Ascending aorta (tissue), 2 donors: Measurements from ENCODE around the gene CNTNAP2. TPM values are rescaled to one million over a fixed set of nuclear protein-coding genes. Genes with fewer than 3 reads are reported as not detected.

Source experiments
- DNase-seq, 2 donors: peaks; one replicate each; pipeline ENCODE4 v3.0.0-alpha.2; 2019; ENCODE audit warnings: low spot score in 2 of 2
- H3K27ac ChIP-seq, 2 donors: fragments of 200-600 bp; sonication (generic); one replicate each; pipeline ENCODE4 v1.5.1; 2016 to 2017; ENCODE audit warnings: mild to moderate bottlenecking in 1 of 2
- H3K27me3 ChIP-seq: fragments of 200-600 bp; sonication (generic); one replicate; pipeline ENCODE4 v1.5.1; 2017
- H3K36me3 ChIP-seq, 2 donors: fragments of 200-600 bp; sonication (generic); one replicate each; pipeline ENCODE4 v1.5.1; 2016
- H3K4me1 ChIP-seq, 2 donors: fragments of 200-600 bp; sonication (generic); one replicate each; pipeline ENCODE4 v1.5.1; 2016 to 2017; ENCODE audit warnings: mild to moderate bottlenecking in 1 of 2
- H3K4me3 ChIP-seq, 2 donors: fragments of 200-600 bp; sonication (generic); one replicate each; pipeline ENCODE4 v1.5.1; 2016 to 2017; ENCODE audit warnings: mild to moderate bottlenecking in 1 of 2
- H3K9me3 ChIP-seq, 2 donors: fragments of 200-600 bp; sonication (generic); one replicate each; pipeline ENCODE4 v1.5.1; 2016
- CTCF ChIP-seq, 3 experiments: fragments of 200-600 bp in 2 of 3; fragments of 450-650 bp in 1 of 3; sonication (generic) in 2 of 3; IDR thresholded peaks; one replicate each; pipeline ENCODE4 v1.5.1; 2016 to 2019; ENCODE audit warnings: antibody characterized with exemption in 3 of 3, mild to moderate bottlenecking in 1 of 3, moderate library complexity in 1 of 3
- intact Hi-C: fragments of 100-400 bp; cut with DNase I; formaldehyde crosslinking; loops from one replicate; pipeline ENCODE4 v1.15.1; 2023
- total RNA-seq: library from RNA; depleted of rRNA; stranded (reverse); fragments of >200 nt; gene quantifications from one replicate; pipeline ENCODE4 v1.1.0, GENCODE V29; 2016

Gene CNTNAP2
- total RNA-seq, 1 donor from 2014 or later: not detected

- Histone ChIP-seq H3K4me1 (no peaks in the 10 kb centered on the region), H3K9me3 (no peaks in the 10 kb centered on the region), H3K27me3 (no peaks in the 10 kb centered on the region), H3K27ac (no peak overlapping the region), H3K4me3 (no peak overlapping the region), H3K36me3 (no peaks in the 10 kb centered on the region)
- no peak for TF ChIP-seq CTCF (IDR thresholded peaks at IDR 0.05)
- DNase-seq: no peak
- intact Hi-C loops: no loop called here
Observed at GRCh38 chr7:146455091-146455655, 338.6 kb downstream of the CNTNAP2 start.

GRCh38 chr7:146479040-146479439, 362.4 kb downstream of the CNTNAP2 start:
- H3K27me3 ChIP-seq: no peaks in the 10 kb centered on the region
- no peaks in the 10 kb centered on the region for H3K4me1 ChIP-seq
- H3K4me3 ChIP-seq: no peak overlapping the region
- intact Hi-C loops: no loop called here
- TF ChIP-seq CTCF (IDR thresholded peaks at IDR 0.05): no peak
- DNase-seq: no peak
- H3K9me3 ChIP-seq: no peaks in the 10 kb centered on the region
- H3K27ac ChIP-seq: no peak overlapping the region
- no peaks in the 10 kb centered on the region for H3K36me3 ChIP-seq

GRCh38 chr7:146486519-146486918, 369.9 kb downstream of the CNTNAP2 start:
- Histone ChIP-seq H3K9me3 (no peaks in the 10 kb centered on the region), H3K4me1 (no peaks in the 10 kb centered on the region), H3K4me3 (no peak overlapping the region), H3K27me3 (no peaks in the 10 kb centered on the region), H3K36me3 (no peaks in the 10 kb centered on the region), H3K27ac (no peak overlapping the region)
- no peak for DNase-seq
- intact Hi-C loops: no loop called here
- TF ChIP-seq CTCF (IDR thresholded peaks at IDR 0.05): no peak

- Histone ChIP-seq H3K27me3 (no peaks in the 10 kb centered on the region), H3K36me3 (no peaks in the 10 kb centered on the region), H3K9me3 (peaks cover 0 to 4% of the 10 kb centered on the region in 2 donors), H3K4me1 (no peaks in the 10 kb centered on the region), H3K4me3 (no peak overlapping the region), H3K27ac (no peak overlapping the region)
- intact Hi-C loops: no loop called here
- DNase-seq: no peak
- no peak for TF ChIP-seq CTCF (IDR thresholded peaks at IDR 0.05)
Observed at GRCh38 chr7:146492017-146492416, 375.4 kb downstream of the CNTNAP2 start.

GRCh38 chr7:146494952-146495596, 378.5 kb downstream of the CNTNAP2 start:
- TF ChIP-seq CTCF (IDR thresholded peaks at IDR 0.05): no peak
- Histone ChIP-seq H3K27ac (no peak overlapping the region), H3K4me3 (no peak overlapping the region), H3K9me3 (peaks cover 0 to 6% of the 10 kb centered on the region in 2 donors), H3K4me1 (no peaks in the 10 kb centered on the region), H3K36me3 (no peaks in the 10 kb centered on the region), H3K27me3 (no peaks in the 10 kb centered on the region)
- intact Hi-C loops: no loop called here
- no peak for DNase-seq
